Keratinocyte (primary cell): ENCODE data around the gene ITPR2. TPM values are rescaled to one million over a fixed set of nuclear protein-coding genes. Genes with fewer than 3 reads are reported as not detected.

Experiments
- DNase-seq: peaks from one replicate; pipeline ENCODE4 v3.0.0-alpha.2; 2011; ENCODE audit warnings: low read depth, missing footprints, low spot score
- FAIRE-seq: peaks from 2 replicates; lab custom pipeline; 2011; peaks lifted over from hg19 to GRCh38; lab: Jason Lieb, UNC
- H2AFZ ChIP-seq: 2 replicates; pipeline ENCODE4 v1.6.0; 2012; ENCODE audit warnings: low read length, control low read depth, inconsistent platforms; ENCODE audit not compliant: control insufficient read depth
- H3K27ac ChIP-seq: 2 replicates; pipeline ENCODE4 v1.5.1; 2011; ENCODE audit warnings: low read length; ENCODE audit not compliant: control insufficient read depth, insufficient read depth
- H3K27me3 ChIP-seq: 3 replicates; pipeline ENCODE4 v1.6.0; 2011; ENCODE audit warnings: low read length; ENCODE audit not compliant: control insufficient read depth, insufficient read depth; ENCODE audit errors: extremely low read depth
- H3K36me3 ChIP-seq, 2 experiments: 2 replicates in 1 of 2; 3 replicates in 1 of 2; pipeline ENCODE4 v1.5.1; 2011; ENCODE audit warnings: low read length in 2 of 2, mild to moderate bottlenecking in 1 of 2; ENCODE audit not compliant: control insufficient read depth in 2 of 2, insufficient read depth in 2 of 2; ENCODE audit errors: extremely low read depth in 1 of 2
- H3K4me1 ChIP-seq: 3 replicates; pipeline ENCODE4 v1.5.1; 2011; ENCODE audit warnings: low read length; ENCODE audit not compliant: control insufficient read depth, insufficient read depth; ENCODE audit errors: extremely low read depth
- H3K4me2 ChIP-seq: 3 replicates; pipeline ENCODE4 v1.6.0; 2011; ENCODE audit warnings: low read depth, low read length; ENCODE audit not compliant: control insufficient read depth, insufficient read depth; ENCODE audit errors: extremely low read depth
- H3K4me3 ChIP-seq, 3 experiments: fragments of 200-600 bp in 1 of 3; sonication (generic) in 1 of 3; 2 replicates in 2 of 3; 3 replicates in 1 of 3; pipeline ENCODE4 v1.5.1; 2011 to 2016; ENCODE audit warnings: low read length in 3 of 3, mild to moderate bottlenecking in 3 of 3, control low read depth in 2 of 3, inconsistent platforms in 1 of 3, low read depth in 1 of 3, mixed read lengths in 1 of 3, mixed run types in 1 of 3, moderate library complexity in 1 of 3; ENCODE audit not compliant: control insufficient read depth in 2 of 3, insufficient read depth in 2 of 3; ENCODE audit errors: extremely low read depth in 1 of 3
- H3K79me2 ChIP-seq: 2 replicates; pipeline ENCODE4 v1.6.0; 2012; ENCODE audit warnings: low read length; ENCODE audit not compliant: control insufficient read depth, insufficient read depth
- H3K9ac ChIP-seq: 3 replicates; pipeline ENCODE4 v1.6.0; 2011; ENCODE audit warnings: low read length; ENCODE audit not compliant: control insufficient read depth, insufficient read depth; ENCODE audit errors: extremely low read depth
- H3K9me1 ChIP-seq: 3 replicates; pipeline ENCODE4 v1.6.0; 2011; ENCODE audit warnings: low read length; ENCODE audit not compliant: control insufficient read depth, insufficient read depth; ENCODE audit errors: extremely low read depth
- H3K9me3 ChIP-seq: 2 replicates; pipeline ENCODE4 v1.5.1; 2012; ENCODE audit warnings: low read depth, low read length; ENCODE audit not compliant: control insufficient read depth
- H4K20me1 ChIP-seq: 3 replicates; pipeline ENCODE4 v1.6.0; 2011; ENCODE audit warnings: low read length; ENCODE audit not compliant: control insufficient read depth, insufficient read depth; ENCODE audit errors: extremely low read depth
- EZH2 ChIP-seq: IDR thresholded peaks from one replicate; pipeline ENCODE4 v1.6.1; 2012; ENCODE audit warnings: inconsistent platforms, mild to moderate bottlenecking, low read length, moderate library complexity
- dilution Hi-C: fragments of 300-500 bp; cut with MboI; formaldehyde crosslinking; loops from one replicate; pipeline ENCODE4 v1.7.0; 2020; ENCODE audit warnings: low sequenced_read_pairs; ENCODE audit not compliant: extremely low pct_ligation_motif_present
- polyA plus RNA-seq, 5 experiments: library from polyadenylated mRNA; depleted of rRNA in 3 of 5; stranded (reverse) in 3 of 5; stranded (forward) in 1 of 5; unstranded in 1 of 5; fragments of >200 nt; gene quantifications; 1 replicate in 1 of 5; 2 replicates in 3 of 5; 3 replicates in 1 of 5; pipeline versions ENCODE4 v1.2.1 to v1.2.3, GENCODE V29; 2011 to 2012; ENCODE audit warnings: missing spikeins in 2 of 5, low read depth in 1 of 5, low replicate concordance in 1 of 5
- TF ChIP-seq, protein P1 (sequence below), 3 experiments: IDR thresholded peaks in 1 of 3; conservative IDR thresholded peaks in 1 of 3; optimal IDR thresholded peaks in 1 of 3; 2 replicates in 2 of 3; 3 replicates in 1 of 3; pipeline versions ENCODE3 to v1.5.1; 2011; ENCODE audit warnings: low read length in 3 of 3, mild to moderate bottlenecking in 3 of 3, moderate library complexity in 2 of 3, control low read depth in 1 of 3, inconsistent platforms in 1 of 3; ENCODE audit not compliant: insufficient read depth in 2 of 3; ENCODE audit errors: extremely low read depth in 1 of 3

The ITPR2 gene
- polyA plus RNA-seq, 1 donor (not counting 4 experiments of a cell fraction or from before 2014, with no cell fraction given), result 7.6 TPM

DNA sequence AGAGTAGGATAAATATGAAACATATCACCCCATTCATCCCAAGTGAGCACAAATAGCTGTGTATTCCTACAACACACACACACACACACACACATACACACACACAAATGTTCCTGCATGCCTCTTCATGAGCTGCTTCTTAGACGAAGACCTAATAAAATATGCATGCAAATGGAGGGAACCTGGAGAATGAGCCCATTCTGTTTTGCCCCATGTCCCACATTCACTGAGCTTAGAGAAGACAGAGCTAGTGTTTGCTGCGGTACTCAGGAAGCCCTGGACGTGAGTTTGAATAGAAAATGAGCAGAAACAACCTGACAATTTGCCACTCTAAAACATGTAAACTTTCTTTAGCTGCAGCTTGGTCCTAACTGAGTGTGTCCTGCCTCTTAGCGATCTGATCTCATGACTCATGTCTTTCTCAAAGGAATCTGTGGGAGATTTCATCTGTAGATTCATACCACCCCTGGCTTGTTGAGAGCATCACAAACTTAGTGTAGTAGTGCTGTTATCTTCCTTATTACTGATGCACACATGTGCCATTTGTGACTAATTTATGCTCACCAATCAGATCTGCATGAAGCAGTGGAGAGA is 86.8 kb downstream of the ITPR2 start:
- DNase-seq (peak; percentile 48), FAIRE-seq (peak; percentile 93)
- Histone ChIP-seq H4K20me1 (no peaks in the 10 kb centered on the region), H3K9me3 (no peaks in the 10 kb centered on the region), H3K9ac (no peak overlapping the region), H2AFZ (no peak overlapping the region), H3K4me1 (peaks cover 53% of the 10 kb centered on the region), H3K9me1 (no peaks in the 10 kb centered on the region), H3K27ac (peak overlapping the region; percentile 37), H3K36me3 (no peaks in the 10 kb centered on the region), H3K27me3 (no peaks in the 10 kb centered on the region), H3K79me2 (peaks cover 4% of the 10 kb centered on the region), H3K4me3 (peak overlapping the region in 2 of 3 experiments; percentile 19 to 29), H3K4me2 (peak overlapping the region; percentile 74)
- TF ChIP-seq EZH2, result no peak
- TF ChIP-seq, protein P1, sequence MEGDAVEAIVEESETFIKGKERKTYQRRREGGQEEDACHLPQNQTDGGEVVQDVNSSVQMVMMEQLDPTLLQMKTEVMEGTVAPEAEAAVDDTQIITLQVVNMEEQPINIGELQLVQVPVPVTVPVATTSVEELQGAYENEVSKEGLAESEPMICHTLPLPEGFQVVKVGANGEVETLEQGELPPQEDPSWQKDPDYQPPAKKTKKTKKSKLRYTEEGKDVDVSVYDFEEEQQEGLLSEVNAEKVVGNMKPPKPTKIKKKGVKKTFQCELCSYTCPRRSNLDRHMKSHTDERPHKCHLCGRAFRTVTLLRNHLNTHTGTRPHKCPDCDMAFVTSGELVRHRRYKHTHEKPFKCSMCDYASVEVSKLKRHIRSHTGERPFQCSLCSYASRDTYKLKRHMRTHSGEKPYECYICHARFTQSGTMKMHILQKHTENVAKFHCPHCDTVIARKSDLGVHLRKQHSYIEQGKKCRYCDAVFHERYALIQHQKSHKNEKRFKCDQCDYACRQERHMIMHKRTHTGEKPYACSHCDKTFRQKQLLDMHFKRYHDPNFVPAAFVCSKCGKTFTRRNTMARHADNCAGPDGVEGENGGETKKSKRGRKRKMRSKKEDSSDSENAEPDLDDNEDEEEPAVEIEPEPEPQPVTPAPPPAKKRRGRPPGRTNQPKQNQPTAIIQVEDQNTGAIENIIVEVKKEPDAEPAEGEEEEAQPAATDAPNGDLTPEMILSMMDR (optimal IDR thresholded peaks at IDR 0.05 in 1 of 3, IDR thresholded peaks at IDR 0.05 in 1 of 3, conservative IDR thresholded peaks at IDR 0.05 in 1 of 3; ENCODE audit: extremely low read depth in 1 of 3, insufficient read depth in 2 of 3, low read length in 3 of 3), result no peak
- dilution Hi-C loops, result no loop called here

- dilution Hi-C loops, result no loop called here
- no peaks in the 10 kb centered on the region for H3K9me1 ChIP-seq
- no peaks in the 10 kb centered on the region for H4K20me1 ChIP-seq
- H3K27ac ChIP-seq, result no peak overlapping the region
- no peak overlapping the region for H2AFZ ChIP-seq
- H3K9me3 ChIP-seq, result no peaks in the 10 kb centered on the region
- H3K9ac ChIP-seq, result no peak overlapping the region
- H3K4me3 ChIP-seq, result no peak overlapping the region
- H3K4me2 ChIP-seq, result no peak overlapping the region
- FAIRE-seq (no peak), DNase-seq (no peak)
- no peaks in the 10 kb centered on the region for H3K36me3 ChIP-seq
- peaks cover 4% of the 10 kb centered on the region for H3K79me2 ChIP-seq
- TF ChIP-seq EZH2, result no peak
- TF ChIP-seq, protein P1 (optimal IDR thresholded peaks at IDR 0.05 in 1 of 3, IDR thresholded peaks at IDR 0.05 in 1 of 3, conservative IDR thresholded peaks at IDR 0.05 in 1 of 3; ENCODE audit: extremely low read depth in 1 of 3, insufficient read depth in 2 of 3, low read length in 3 of 3), result no peak
- peaks cover 57% of the 10 kb centered on the region for H3K4me1 ChIP-seq
- H3K27me3 ChIP-seq, result no peaks in the 10 kb centered on the region
These were observed 88.1 kb downstream of the ITPR2 start for GRCh38 chr12:26744697-26745440.
